Vagina (tissue), 2 donors: ENCODE measurements around the gene MIOS. TPM values are rescaled to one million over a fixed set of nuclear protein-coding genes. Genes with fewer than 3 reads are reported as not detected.

Experiments used
- DNase-seq, 2 donors: peaks; one replicate each; pipeline ENCODE4 v3.0.0-alpha.2; 2017; ENCODE audit errors: extremely low spot score in 2 of 2
- H3K27ac ChIP-seq: fragments of 200-600 bp; sonication (generic); one replicate; pipeline ENCODE4 v1.5.1; 2019
- H3K27me3 ChIP-seq: fragments of 200-600 bp; sonication (generic); one replicate; pipeline ENCODE4 v1.5.1; 2019
- H3K36me3 ChIP-seq, 2 donors: fragments of 200-600 bp; sonication (generic); one replicate each; pipeline ENCODE4 v1.5.1; 2017 to 2019
- H3K4me1 ChIP-seq: fragments of 200-600 bp; sonication (generic); one replicate; pipeline ENCODE4 v1.5.1; 2019
- H3K4me3 ChIP-seq, 2 donors: fragments of 200-600 bp; sonication (generic); 1 replicate in 1 of 2; 2 replicates in 1 of 2; pipeline ENCODE4 v1.5.1; 2016 to 2019
- H3K9me3 ChIP-seq: fragments of 200-600 bp; sonication (generic); one replicate; pipeline ENCODE4 v1.5.1; 2019
- POLR2A ChIP-seq, 2 donors: fragments of 450-650 bp; IDR thresholded peaks; one replicate each; pipeline ENCODE4 v1.6.1; 2017; ENCODE audit warnings: antibody characterized with exemption in 2 of 2, mild to moderate bottlenecking in 2 of 2, moderate library complexity in 2 of 2
- POLR2AphosphoS5 ChIP-seq, 2 donors: sonication (generic); formaldehyde crosslinking; IDR thresholded peaks; one replicate each; pipeline ENCODE4 v1.9.0; 2017; ENCODE audit warnings: antibody characterized with exemption in 2 of 2, mild to moderate bottlenecking in 2 of 2, low read depth in 1 of 2; ENCODE audit not compliant: insufficient read depth in 1 of 2
- intact Hi-C: fragments of 100-400 bp; cut with DNase I; formaldehyde crosslinking; loops from one replicate; pipeline ENCODE4 v1.15.1; 2023
- total RNA-seq: library from RNA; depleted of rRNA; stranded (reverse); fragments of >200 nt; gene quantifications from one replicate; pipeline ENCODE4 v1.2.3, GENCODE V29; 2016
- TF ChIP-seq, protein P1 (sequence below), 3 experiments: fragments of 450-650 bp in 2 of 3; fragments of 200-600 bp in 1 of 3; sonication (generic) in 1 of 3; IDR thresholded peaks; one replicate each; pipeline ENCODE4 v1.5.1; 2017 to 2019; ENCODE audit warnings: antibody characterized with exemption in 3 of 3, mild to moderate bottlenecking in 2 of 3, moderate library complexity in 2 of 3

MIOS gene
- total RNA-seq, 1 donor from 2014 or later, result 50.1 TPM

DNA sequence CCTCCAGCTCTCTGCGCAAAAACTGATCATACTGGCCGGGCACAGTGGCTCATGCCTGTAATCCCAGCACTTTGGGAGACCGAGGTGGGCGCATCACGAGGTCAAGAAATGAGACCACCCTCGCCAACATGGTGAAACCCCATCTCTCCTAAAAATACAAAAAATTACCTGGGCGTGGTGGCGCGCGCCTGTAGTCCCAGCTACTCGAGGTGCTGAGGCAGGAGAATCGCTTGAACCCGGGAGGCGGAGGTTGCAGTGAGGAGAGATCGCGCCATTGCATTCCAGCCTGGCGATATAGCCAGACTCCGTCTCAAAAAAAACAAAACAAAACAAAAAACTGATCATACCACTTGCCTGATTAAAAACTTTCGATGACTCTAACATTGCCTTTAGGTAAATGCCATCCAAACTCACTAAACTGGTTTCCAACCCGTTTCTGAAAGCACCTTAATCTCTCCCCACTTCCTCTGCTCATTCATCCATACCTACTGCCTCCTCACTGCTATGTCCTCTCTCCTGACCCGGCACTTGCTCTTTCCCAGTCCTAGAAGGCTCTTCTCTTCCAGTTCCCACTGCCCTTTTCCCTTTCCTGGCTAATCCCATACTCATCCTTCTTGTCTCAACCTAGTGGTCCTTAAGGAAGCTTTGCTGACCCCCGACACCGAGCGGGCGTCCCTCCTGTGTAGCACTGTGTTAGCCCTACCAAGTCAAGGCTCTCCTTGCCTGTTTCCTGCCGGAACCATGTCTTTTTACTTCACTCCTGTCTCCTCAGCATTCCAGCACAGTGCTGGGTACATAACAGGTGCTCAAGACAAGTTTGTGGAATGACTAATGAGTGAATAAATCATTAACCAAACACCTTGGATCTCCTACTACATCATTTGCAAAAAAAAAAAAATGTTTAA is 686 bp upstream of the MIOS start:
- H3K4me3 ChIP-seq, result peak overlapping the region; percentile 77 to 81
- intact Hi-C loops, result no loop called here
- peaks cover 51% of the 10 kb centered on the region for H3K4me1 ChIP-seq
- H3K27ac ChIP-seq, result peak overlapping the region; percentile 94
- no peak for DNase-seq
- H3K27me3 ChIP-seq, result no peaks in the 10 kb centered on the region
- no peaks in the 10 kb centered on the region for H3K36me3 ChIP-seq
- no peaks in the 10 kb centered on the region for H3K9me3 ChIP-seq
- TF ChIP-seq, protein P1, sequence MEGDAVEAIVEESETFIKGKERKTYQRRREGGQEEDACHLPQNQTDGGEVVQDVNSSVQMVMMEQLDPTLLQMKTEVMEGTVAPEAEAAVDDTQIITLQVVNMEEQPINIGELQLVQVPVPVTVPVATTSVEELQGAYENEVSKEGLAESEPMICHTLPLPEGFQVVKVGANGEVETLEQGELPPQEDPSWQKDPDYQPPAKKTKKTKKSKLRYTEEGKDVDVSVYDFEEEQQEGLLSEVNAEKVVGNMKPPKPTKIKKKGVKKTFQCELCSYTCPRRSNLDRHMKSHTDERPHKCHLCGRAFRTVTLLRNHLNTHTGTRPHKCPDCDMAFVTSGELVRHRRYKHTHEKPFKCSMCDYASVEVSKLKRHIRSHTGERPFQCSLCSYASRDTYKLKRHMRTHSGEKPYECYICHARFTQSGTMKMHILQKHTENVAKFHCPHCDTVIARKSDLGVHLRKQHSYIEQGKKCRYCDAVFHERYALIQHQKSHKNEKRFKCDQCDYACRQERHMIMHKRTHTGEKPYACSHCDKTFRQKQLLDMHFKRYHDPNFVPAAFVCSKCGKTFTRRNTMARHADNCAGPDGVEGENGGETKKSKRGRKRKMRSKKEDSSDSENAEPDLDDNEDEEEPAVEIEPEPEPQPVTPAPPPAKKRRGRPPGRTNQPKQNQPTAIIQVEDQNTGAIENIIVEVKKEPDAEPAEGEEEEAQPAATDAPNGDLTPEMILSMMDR (IDR thresholded peaks at IDR 0.05), result no peak
- TF ChIP-seq POLR2AphosphoS5 (IDR thresholded peaks at IDR 0.05; ENCODE audit: insufficient read depth in 1 of 2, low read depth in 1 of 2), result no peak
- TF ChIP-seq POLR2A (IDR thresholded peaks at IDR 0.05), result no peak

DNA sequence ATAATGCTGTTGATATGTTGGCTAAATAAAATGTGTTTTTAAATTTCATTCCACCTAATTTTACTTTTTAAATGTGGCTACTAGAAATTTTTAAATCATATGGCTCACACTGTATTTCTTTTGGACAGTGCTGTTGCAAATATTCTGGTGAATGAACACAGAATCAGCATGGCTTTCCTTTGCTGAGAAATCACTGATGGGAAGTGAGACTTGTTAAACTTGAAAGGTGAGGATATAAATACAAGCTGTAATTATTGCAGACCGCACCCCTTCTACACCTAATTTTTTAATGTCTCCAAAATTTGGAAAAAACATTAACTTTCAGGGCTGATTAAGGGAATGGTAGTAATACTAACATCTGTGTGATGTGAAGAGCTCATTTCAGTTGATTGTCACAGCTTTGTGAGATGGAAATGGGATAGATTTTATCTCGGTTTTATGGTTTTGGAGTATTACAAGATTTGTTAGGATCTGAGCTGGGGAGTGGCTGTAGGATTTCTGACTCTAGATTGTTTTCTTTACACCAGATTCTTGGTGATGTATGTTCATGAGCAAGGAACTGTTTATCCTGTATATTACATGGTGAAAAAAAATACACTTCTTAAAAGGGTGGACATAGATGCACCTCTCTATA is 1.3 kb downstream of the MIOS start:
- Histone ChIP-seq H3K27ac (peak overlapping the region; percentile 94), H3K4me3 (peak overlapping the region; percentile 77 to 81), H3K9me3 (no peaks in the 10 kb centered on the region), H3K4me1 (peaks cover 51% of the 10 kb centered on the region), H3K27me3 (no peaks in the 10 kb centered on the region), H3K36me3 (peaks cover 0 to 2% of the 10 kb centered on the region in 2 donors)
- TF ChIP-seq, protein P1 (IDR thresholded peaks at IDR 0.05), result no peak
- TF ChIP-seq POLR2A (IDR thresholded peaks at IDR 0.05) (no peak), POLR2AphosphoS5 (IDR thresholded peaks at IDR 0.05; ENCODE audit: insufficient read depth in 1 of 2, low read depth in 1 of 2) (peak in 1 of 2 donors; percentile 60)
- DNase-seq, result no peak
- intact Hi-C loops, result no loop called here

DNA sequence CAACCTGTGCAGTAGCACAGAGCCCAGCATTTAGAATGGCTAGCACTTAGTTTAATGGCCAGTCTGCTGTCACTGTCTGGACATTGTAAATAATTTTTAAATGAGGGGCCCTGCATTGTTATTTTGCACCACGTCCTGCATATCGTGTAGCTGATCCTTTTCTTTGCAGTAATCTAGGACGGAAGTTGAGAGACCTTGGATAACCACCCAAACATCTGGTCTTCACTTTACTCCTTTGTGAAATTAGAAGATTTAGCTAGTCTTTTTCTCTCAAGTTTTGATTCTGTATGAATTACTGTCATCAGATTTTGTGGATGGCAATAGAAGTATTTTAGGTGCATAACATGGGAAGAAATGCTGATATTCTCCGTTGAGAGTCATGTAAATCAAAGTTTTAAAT is 1.9 kb downstream of the MIOS start:
- H3K9me3 ChIP-seq, result no peaks in the 10 kb centered on the region
- TF ChIP-seq, protein P1 (IDR thresholded peaks at IDR 0.05), result no peak
- no peak for TF ChIP-seq POLR2A (IDR thresholded peaks at IDR 0.05)
- no peak for TF ChIP-seq POLR2AphosphoS5 (IDR thresholded peaks at IDR 0.05; ENCODE audit: insufficient read depth in 1 of 2, low read depth in 1 of 2)
- no peak overlapping the region for H3K27ac ChIP-seq
- H3K36me3 ChIP-seq, result peaks cover 0 to 5% of the 10 kb centered on the region in 2 donors
- no peaks in the 10 kb centered on the region for H3K27me3 ChIP-seq
- peak overlapping the region in 1 of 2 donors; percentile 81 for H3K4me3 ChIP-seq
- intact Hi-C loops, result no loop called here
- H3K4me1 ChIP-seq, result peaks cover 48% of the 10 kb centered on the region
- no peak for DNase-seq

DNA sequence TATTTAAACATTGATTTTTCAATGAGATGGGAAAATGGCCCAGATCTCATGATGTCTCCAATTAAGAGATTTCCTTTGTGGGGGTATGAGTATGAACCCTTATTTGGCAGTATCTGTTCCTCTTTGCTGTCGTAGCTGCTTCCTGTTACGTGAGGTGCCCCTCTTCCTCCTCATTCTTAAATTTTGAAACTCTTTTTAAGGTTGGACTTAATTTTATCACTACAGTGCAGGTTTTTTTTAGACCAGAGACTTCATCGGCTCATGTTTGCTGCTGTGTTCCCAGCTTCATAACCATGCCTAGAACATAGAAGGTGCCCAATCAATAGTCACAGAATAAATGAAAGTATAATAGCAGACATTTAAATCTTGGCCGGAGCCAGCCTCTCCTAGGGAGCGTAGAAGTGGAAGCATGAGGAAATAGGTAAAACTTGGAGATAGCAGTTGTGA is 2.4 kb downstream of the MIOS start:
- no peak overlapping the region for H3K27ac ChIP-seq

More for the DNA sequence above, 2.4 kb downstream of the MIOS start:
- Histone ChIP-seq H3K4me1 (peaks cover 43% of the 10 kb centered on the region), H3K9me3 (no peaks in the 10 kb centered on the region), H3K36me3 (peaks cover 0 to 5% of the 10 kb centered on the region in 2 donors), H3K4me3 (no peak overlapping the region), H3K27me3 (no peaks in the 10 kb centered on the region)
- no peak for DNase-seq
- TF ChIP-seq, protein P1 (IDR thresholded peaks at IDR 0.05), result no peak
- no peak for TF ChIP-seq POLR2A (IDR thresholded peaks at IDR 0.05)
- no peak for TF ChIP-seq POLR2AphosphoS5 (IDR thresholded peaks at IDR 0.05; ENCODE audit: insufficient read depth in 1 of 2, low read depth in 1 of 2)
- intact Hi-C loops, result no loop called here
